AG10803 (cell line): ENCODE measurements around the gene ATP5F1D.
A peak's percentile ranks its signal among the peaks of the same experiment; 100 is the strongest.

Experiments used
- DNase-seq: peaks from one replicate; pipeline ENCODE4 v3.0.0; 2010; ENCODE audit warnings: low read depth
- H3K4me3 ChIP-seq: 2 replicates; pipeline ENCODE4 v1.5.1; 2011; ENCODE audit warnings: mild to moderate bottlenecking, low read length, control low read depth
- TF ChIP-seq, protein P1 (sequence below): conservative IDR thresholded peaks from 2 replicates; pipeline ENCODE4 v1.5.1; 2011; ENCODE audit warnings: mild to moderate bottlenecking, low read length, control low read depth, inconsistent platforms

The ATP5F1D gene

GRCh38 chr19:1251330-1252220 is 10.0 kb downstream of the ATP5F1D start:
- peak; percentile 78 for DNase-seq
- peak overlapping the region; percentile 88 for H3K4me3 ChIP-seq
- TF ChIP-seq, protein P1, sequence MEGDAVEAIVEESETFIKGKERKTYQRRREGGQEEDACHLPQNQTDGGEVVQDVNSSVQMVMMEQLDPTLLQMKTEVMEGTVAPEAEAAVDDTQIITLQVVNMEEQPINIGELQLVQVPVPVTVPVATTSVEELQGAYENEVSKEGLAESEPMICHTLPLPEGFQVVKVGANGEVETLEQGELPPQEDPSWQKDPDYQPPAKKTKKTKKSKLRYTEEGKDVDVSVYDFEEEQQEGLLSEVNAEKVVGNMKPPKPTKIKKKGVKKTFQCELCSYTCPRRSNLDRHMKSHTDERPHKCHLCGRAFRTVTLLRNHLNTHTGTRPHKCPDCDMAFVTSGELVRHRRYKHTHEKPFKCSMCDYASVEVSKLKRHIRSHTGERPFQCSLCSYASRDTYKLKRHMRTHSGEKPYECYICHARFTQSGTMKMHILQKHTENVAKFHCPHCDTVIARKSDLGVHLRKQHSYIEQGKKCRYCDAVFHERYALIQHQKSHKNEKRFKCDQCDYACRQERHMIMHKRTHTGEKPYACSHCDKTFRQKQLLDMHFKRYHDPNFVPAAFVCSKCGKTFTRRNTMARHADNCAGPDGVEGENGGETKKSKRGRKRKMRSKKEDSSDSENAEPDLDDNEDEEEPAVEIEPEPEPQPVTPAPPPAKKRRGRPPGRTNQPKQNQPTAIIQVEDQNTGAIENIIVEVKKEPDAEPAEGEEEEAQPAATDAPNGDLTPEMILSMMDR, result no peak

DNA sequence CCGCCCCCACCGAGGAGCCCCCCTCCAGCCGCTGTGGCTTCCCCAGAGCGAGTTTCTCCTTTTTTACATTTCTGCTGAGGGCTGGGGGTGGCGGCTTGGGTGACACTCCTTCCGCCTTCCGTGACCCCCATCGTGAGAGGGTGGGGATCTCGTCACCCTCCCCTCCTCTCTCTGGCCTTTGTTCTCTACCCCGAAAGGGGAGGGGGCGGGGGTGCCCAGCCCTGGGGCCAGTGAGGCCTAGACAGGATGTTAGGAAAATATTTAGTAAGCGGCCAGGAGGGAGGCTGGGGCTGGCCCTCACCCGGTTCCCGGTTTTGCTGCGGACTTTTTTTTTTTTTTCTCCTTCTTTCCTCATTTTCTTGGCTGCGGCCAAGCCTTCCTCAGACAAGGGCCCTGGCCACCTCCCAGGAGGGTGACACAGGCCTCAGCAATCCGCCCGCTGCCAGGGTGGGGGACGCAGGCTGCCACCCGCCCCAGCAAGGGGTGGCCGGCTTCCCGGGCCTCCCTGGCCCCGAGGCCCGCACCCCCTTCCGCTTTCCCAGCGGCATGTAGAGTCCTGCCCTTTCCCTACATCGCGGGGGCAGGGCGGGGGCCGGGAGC is 10.8 kb downstream of the ATP5F1D start:
- TF ChIP-seq, protein P1, result no peak
- H3K4me3 ChIP-seq, result peak overlapping the region; percentile 88
- DNase-seq, result peak; percentile 99

GRCh38 chr19:1252821-1253513 is 11.4 kb downstream of the ATP5F1D start:
- peak overlapping the region; percentile 88 for H3K4me3 ChIP-seq
- peak; percentile 99 for DNase-seq
- TF ChIP-seq, protein P1, result peak; percentile 17; the same call in 1 of the 2 replicates

GRCh38 chr19:1253514-1254080 is 12.0 kb downstream of the ATP5F1D start:
- peak; percentile 83 for DNase-seq
- TF ChIP-seq, protein P1, result no peak

DNA sequence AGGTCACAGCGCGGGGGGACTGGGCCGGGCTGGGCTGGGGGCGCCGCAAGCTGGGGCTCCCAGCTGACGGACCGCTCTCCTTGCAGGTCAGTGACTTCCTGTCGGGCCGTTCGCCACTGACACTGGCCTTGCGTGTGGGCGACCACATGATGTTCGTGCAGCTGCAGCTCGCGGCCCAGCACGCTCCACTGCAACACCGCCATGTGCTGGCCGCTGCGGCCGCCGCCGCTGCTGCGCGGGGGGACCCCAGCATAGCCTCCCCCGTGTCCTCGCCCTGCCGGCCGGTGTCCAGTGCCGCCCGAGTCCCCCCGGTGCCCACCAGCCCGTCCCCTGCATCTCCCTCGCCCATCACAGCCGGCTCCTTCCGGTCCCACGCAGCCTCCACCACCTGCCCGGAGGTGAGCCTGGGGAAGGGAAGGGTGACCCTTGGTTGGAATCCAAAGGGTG is 12.6 kb downstream of the ATP5F1D start:
- H3K4me3 ChIP-seq, result peak overlapping the region; percentile 88
- TF ChIP-seq, protein P1, result no peak
- DNase-seq, result no peak

More at GRCh38 chr19:1253514-1254080, 12.0 kb downstream of the ATP5F1D start:
- H3K4me3 ChIP-seq, result peak overlapping the region; percentile 88

DNA sequence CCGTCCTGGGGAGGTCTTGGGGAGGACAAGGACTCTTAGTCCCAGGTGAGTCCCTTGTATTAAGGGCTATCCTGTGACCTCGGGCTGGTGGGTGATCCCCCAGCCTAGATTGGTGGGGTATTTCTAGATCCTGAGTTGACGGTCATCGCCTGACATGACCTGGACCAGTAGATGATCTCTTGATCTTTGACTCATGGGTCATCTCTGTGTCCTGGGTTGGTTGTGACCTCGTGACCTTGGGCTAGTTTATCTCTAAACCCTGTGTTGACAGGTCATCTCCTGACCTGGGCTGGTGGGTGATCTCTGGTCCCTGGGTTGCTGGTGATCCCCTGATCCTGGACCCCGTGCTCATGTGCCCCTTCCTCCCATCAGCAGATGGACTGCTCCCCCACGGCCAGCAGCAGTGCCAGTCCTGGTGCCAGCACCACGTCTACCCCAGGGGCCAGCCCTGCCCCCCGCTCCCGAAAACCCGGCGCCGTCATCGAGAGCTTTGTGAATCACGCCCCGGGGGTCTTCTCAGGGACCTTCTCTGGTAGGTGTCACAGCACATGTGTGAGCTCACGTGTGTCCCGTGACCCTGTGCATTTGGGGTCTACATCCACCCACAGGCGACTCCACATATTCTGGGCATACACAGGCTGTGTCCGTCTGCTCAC is 13.1 kb downstream of the ATP5F1D start:
- TF ChIP-seq, protein P1, result no peak
- no peak overlapping the region; the same call in 1 of the 2 replicates for H3K4me3 ChIP-seq
- no peak for DNase-seq
